Dendritic cell treated with granulocyte-macrophage colony-stimulating factor and Interleukin-4, amounts not matched to agents 40 ng/mL and 50 ng/mL, for 4 days (primary cell): Measurements from ENCODE around the gene WDR38.

Experiments
- H3K27ac Mint-ChIP-seq: one replicate; pipeline ENCODE4 v1.8.0; 2022; ENCODE audit warnings: mild to moderate bottlenecking, mixed read lengths
- H3K27me3 Mint-ChIP-seq: one replicate; pipeline ENCODE4 v1.8.0; 2022; ENCODE audit warnings: mild to moderate bottlenecking, mixed read lengths
- H3K36me3 Mint-ChIP-seq: one replicate; pipeline ENCODE4 v1.8.0; 2022; ENCODE audit warnings: low read depth, mixed read lengths
- H3K4me1 Mint-ChIP-seq: one replicate; pipeline ENCODE4 v1.8.0; 2022; ENCODE audit warnings: low read depth, mixed read lengths
- H3K4me3 Mint-ChIP-seq: one replicate; pipeline ENCODE4 v1.8.0; 2022; ENCODE audit warnings: mild to moderate bottlenecking, moderate library complexity, mixed read lengths
- H3K9me3 Mint-ChIP-seq: one replicate; pipeline ENCODE4 v1.8.0; 2022; ENCODE audit warnings: mixed read lengths
- intact Hi-C: fragments of 100-400 bp; cut with micrococcal nuclease; formaldehyde crosslinking; loops from one replicate; pipeline ENCODE4 v1.15.0; 2022

The WDR38 gene

GRCh38 chr9:124875501-124875900, 22.2 kb downstream of the WDR38 start:
- H3K9me3 Mint-ChIP-seq: no peaks in the 10 kb centered on the region
- H3K27ac Mint-ChIP-seq: no peak overlapping the region
- intact Hi-C loops: no loop called here
- H3K36me3 Mint-ChIP-seq: peaks cover 96% of the 10 kb centered on the region
- H3K4me1 Mint-ChIP-seq: peaks cover 38% of the 10 kb centered on the region
- no peak overlapping the region for H3K4me3 Mint-ChIP-seq
- H3K27me3 Mint-ChIP-seq: no peaks in the 10 kb centered on the region

- peaks cover 21% of the 10 kb centered on the region for H3K4me1 Mint-ChIP-seq
- no peaks in the 10 kb centered on the region for H3K27me3 Mint-ChIP-seq
- H3K27ac Mint-ChIP-seq: no peak overlapping the region
- intact Hi-C loops: no loop called here
- peaks cover 100% of the 10 kb centered on the region for H3K36me3 Mint-ChIP-seq
- H3K9me3 Mint-ChIP-seq: no peaks in the 10 kb centered on the region
- H3K4me3 Mint-ChIP-seq: no peak overlapping the region
These were observed 23.9 kb downstream of the WDR38 start for GRCh38 chr9:124877021-124877782.

- intact Hi-C loops: no loop called here
- H3K27ac Mint-ChIP-seq: no peak overlapping the region
These were observed 24.8 kb downstream of the WDR38 start for GRCh38 chr9:124878021-124878420.

GRCh38 chr9:124878518-124878917, 25.3 kb downstream of the WDR38 start:
- H3K4me1 Mint-ChIP-seq: peaks cover 7% of the 10 kb centered on the region
- intact Hi-C loops: no loop called here
- H3K36me3 Mint-ChIP-seq: peaks cover 100% of the 10 kb centered on the region
- H3K27me3 Mint-ChIP-seq: no peaks in the 10 kb centered on the region
- H3K27ac Mint-ChIP-seq: no peak overlapping the region
- H3K9me3 Mint-ChIP-seq: no peaks in the 10 kb centered on the region
- H3K4me3 Mint-ChIP-seq: no peak overlapping the region

More at GRCh38 chr9:124878021-124878420, 24.8 kb downstream of the WDR38 start:
- H3K27me3 Mint-ChIP-seq: no peaks in the 10 kb centered on the region
- no peak overlapping the region for H3K4me3 Mint-ChIP-seq
- H3K9me3 Mint-ChIP-seq: no peaks in the 10 kb centered on the region
- H3K4me1 Mint-ChIP-seq: peaks cover 12% of the 10 kb centered on the region
- peaks cover 100% of the 10 kb centered on the region for H3K36me3 Mint-ChIP-seq

GRCh38 chr9:124879226-124879625, 26.0 kb downstream of the WDR38 start:
- Mint-ChIP-seq H3K36me3 (peaks cover 100% of the 10 kb centered on the region), H3K27ac (peak overlapping the region; percentile 30)

GRCh38 chr9:124880501-124880900, 27.2 kb downstream of the WDR38 start:
- peaks cover 100% of the 10 kb centered on the region for H3K36me3 Mint-ChIP-seq
- H3K4me1 Mint-ChIP-seq: no peaks in the 10 kb centered on the region
- no peak overlapping the region for H3K27ac Mint-ChIP-seq
- no peaks in the 10 kb centered on the region for H3K9me3 Mint-ChIP-seq
- no peak overlapping the region for H3K4me3 Mint-ChIP-seq
- no peaks in the 10 kb centered on the region for H3K27me3 Mint-ChIP-seq
- intact Hi-C loops: no loop called here

More at GRCh38 chr9:124879226-124879625, 26.0 kb downstream of the WDR38 start:
- H3K4me3 Mint-ChIP-seq: no peak overlapping the region
- peaks cover under 1% of the 10 kb centered on the region for H3K4me1 Mint-ChIP-seq
- no peaks in the 10 kb centered on the region for H3K27me3 Mint-ChIP-seq
- intact Hi-C loops: no loop called here
- no peaks in the 10 kb centered on the region for H3K9me3 Mint-ChIP-seq

- Mint-ChIP-seq H3K27ac (no peak overlapping the region), H3K36me3 (peaks cover 100% of the 10 kb centered on the region), H3K4me1 (no peaks in the 10 kb centered on the region), H3K9me3 (no peaks in the 10 kb centered on the region), H3K27me3 (no peaks in the 10 kb centered on the region), H3K4me3 (no peak overlapping the region)
- intact Hi-C loops: no loop called here
These were observed 28.0 kb downstream of the WDR38 start for GRCh38 chr9:124881138-124881743.

GRCh38 chr9:124882231-124882630, 29.0 kb downstream of the WDR38 start:
- no peaks in the 10 kb centered on the region for H3K9me3 Mint-ChIP-seq
- no peaks in the 10 kb centered on the region for H3K4me1 Mint-ChIP-seq
- no peak overlapping the region for H3K27ac Mint-ChIP-seq
- no peak overlapping the region for H3K4me3 Mint-ChIP-seq
- H3K27me3 Mint-ChIP-seq: no peaks in the 10 kb centered on the region
- peaks cover 100% of the 10 kb centered on the region for H3K36me3 Mint-ChIP-seq
- intact Hi-C loops: no loop called here

- Mint-ChIP-seq H3K36me3 (peaks cover 98% of the 10 kb centered on the region), H3K9me3 (no peaks in the 10 kb centered on the region), H3K4me1 (no peaks in the 10 kb centered on the region), H3K27ac (no peak overlapping the region), H3K27me3 (no peaks in the 10 kb centered on the region), H3K4me3 (no peak overlapping the region)
- intact Hi-C loops: no loop called here
These were observed 31.1 kb downstream of the WDR38 start for GRCh38 chr9:124884376-124884775.

- H3K27me3 Mint-ChIP-seq: no peaks in the 10 kb centered on the region
- H3K4me1 Mint-ChIP-seq: no peaks in the 10 kb centered on the region
- intact Hi-C loops: no loop called here
- no peak overlapping the region for H3K27ac Mint-ChIP-seq
- peaks cover 98% of the 10 kb centered on the region for H3K36me3 Mint-ChIP-seq
- H3K9me3 Mint-ChIP-seq: no peaks in the 10 kb centered on the region
- no peak overlapping the region for H3K4me3 Mint-ChIP-seq
These were observed 32.3 kb downstream of the WDR38 start for GRCh38 chr9:124885551-124885950.

GRCh38 chr9:124886461-124886860, 33.2 kb downstream of the WDR38 start:
- Mint-ChIP-seq H3K27me3 (no peaks in the 10 kb centered on the region), H3K4me1 (no peaks in the 10 kb centered on the region), H3K36me3 (peaks cover 98% of the 10 kb centered on the region)

GRCh38 chr9:124886866-124887492, 33.7 kb downstream of the WDR38 start:
- no peak overlapping the region for H3K27ac Mint-ChIP-seq
- H3K27me3 Mint-ChIP-seq: no peaks in the 10 kb centered on the region

More at GRCh38 chr9:124886461-124886860, 33.2 kb downstream of the WDR38 start:
- intact Hi-C loops: no loop called here
- Mint-ChIP-seq H3K9me3 (no peaks in the 10 kb centered on the region), H3K4me3 (no peak overlapping the region), H3K27ac (no peak overlapping the region)

GRCh38 chr9:124887832-124888231, 34.6 kb downstream of the WDR38 start:
- Mint-ChIP-seq H3K4me1 (no peaks in the 10 kb centered on the region), H3K27me3 (no peaks in the 10 kb centered on the region), H3K9me3 (no peaks in the 10 kb centered on the region), H3K36me3 (peaks cover 97% of the 10 kb centered on the region), H3K4me3 (no peak overlapping the region), H3K27ac (no peak overlapping the region)
- intact Hi-C loops: no loop called here

More at GRCh38 chr9:124886866-124887492, 33.7 kb downstream of the WDR38 start:
- H3K4me3 Mint-ChIP-seq: no peak overlapping the region
- H3K36me3 Mint-ChIP-seq: peaks cover 98% of the 10 kb centered on the region
- H3K4me1 Mint-ChIP-seq: no peaks in the 10 kb centered on the region
- no peaks in the 10 kb centered on the region for H3K9me3 Mint-ChIP-seq
- intact Hi-C loops: no loop called here

GRCh38 chr9:124889006-124889405, 35.7 kb downstream of the WDR38 start:
- Mint-ChIP-seq H3K27me3 (no peaks in the 10 kb centered on the region), H3K27ac (no peak overlapping the region), H3K9me3 (no peaks in the 10 kb centered on the region), H3K36me3 (peaks cover 97% of the 10 kb centered on the region), H3K4me3 (no peak overlapping the region), H3K4me1 (no peaks in the 10 kb centered on the region)
- intact Hi-C loops: no loop called here
